H1 (cell line): ENCODE measurements around the gene ARID4B.

ENCODE experiments used
- POLR2A ChIP-seq, 2 experiments: IDR thresholded peaks; 1 replicate in 1 of 2; 2 replicates in 1 of 2; pipeline ENCODE4 v1.6.1; 2011; ENCODE audit warnings: low read depth in 2 of 2, low read length in 2 of 2, mild to moderate bottlenecking in 2 of 2; ENCODE audit errors: control extremely low read depth in 1 of 2
- TF ChIP-seq, protein P1 (sequence below), 3 experiments: IDR thresholded peaks; 1 replicate in 2 of 3; 2 replicates in 1 of 3; pipeline versions ENCODE4 v1.5.1 to v1.6.1; 2011; ENCODE audit warnings: low read length in 3 of 3, mild to moderate bottlenecking in 3 of 3, inconsistent platforms in 2 of 3, low read depth in 1 of 3, moderate library complexity in 1 of 3; ENCODE audit not compliant: insufficient read depth in 1 of 3; ENCODE audit errors: control extremely low read depth in 1 of 3

- TF ChIP-seq, protein P1, sequence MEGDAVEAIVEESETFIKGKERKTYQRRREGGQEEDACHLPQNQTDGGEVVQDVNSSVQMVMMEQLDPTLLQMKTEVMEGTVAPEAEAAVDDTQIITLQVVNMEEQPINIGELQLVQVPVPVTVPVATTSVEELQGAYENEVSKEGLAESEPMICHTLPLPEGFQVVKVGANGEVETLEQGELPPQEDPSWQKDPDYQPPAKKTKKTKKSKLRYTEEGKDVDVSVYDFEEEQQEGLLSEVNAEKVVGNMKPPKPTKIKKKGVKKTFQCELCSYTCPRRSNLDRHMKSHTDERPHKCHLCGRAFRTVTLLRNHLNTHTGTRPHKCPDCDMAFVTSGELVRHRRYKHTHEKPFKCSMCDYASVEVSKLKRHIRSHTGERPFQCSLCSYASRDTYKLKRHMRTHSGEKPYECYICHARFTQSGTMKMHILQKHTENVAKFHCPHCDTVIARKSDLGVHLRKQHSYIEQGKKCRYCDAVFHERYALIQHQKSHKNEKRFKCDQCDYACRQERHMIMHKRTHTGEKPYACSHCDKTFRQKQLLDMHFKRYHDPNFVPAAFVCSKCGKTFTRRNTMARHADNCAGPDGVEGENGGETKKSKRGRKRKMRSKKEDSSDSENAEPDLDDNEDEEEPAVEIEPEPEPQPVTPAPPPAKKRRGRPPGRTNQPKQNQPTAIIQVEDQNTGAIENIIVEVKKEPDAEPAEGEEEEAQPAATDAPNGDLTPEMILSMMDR (IDR thresholded peaks at IDR 0.05; ENCODE audit: control extremely low read depth in 1 of 3, insufficient read depth in 1 of 3, low read depth in 1 of 3, low read length in 3 of 3) = no peak
- no peak for TF ChIP-seq POLR2A (IDR thresholded peaks at IDR 0.05; ENCODE audit: control extremely low read depth in 1 of 2, low read depth in 2 of 2, low read length in 2 of 2)
These were observed 167.5 kb downstream of the ARID4B start for GRCh38 chr1:235160383-235160956.
